Right lobe of liver (tissue), 6 donors: ENCODE data around the gene MYO9A. TPM values are rescaled to one million over a fixed set of nuclear protein-coding genes. Genes with fewer than 3 reads are reported as not detected.
A peak's percentile ranks its signal among the peaks of the same experiment; 100 is the strongest.

Experiments used
- ATAC-seq, 4 donors: fragments of 200-7000 bp; cut with Tn5 transposase; one replicate each; pipeline ENCODE4 v1.9.1; 2020; ENCODE audit warnings: mild to moderate bottlenecking in 4 of 4, moderate library complexity in 4 of 4
- DNase-seq, 3 donors: peaks; one replicate each; pipeline ENCODE4 v3.0.0-alpha.2; 2020
- H3K27ac ChIP-seq, 3 donors: fragments of 200-600 bp; one replicate each; pipeline ENCODE4 v1.8.0; 2022
- H3K27me3 ChIP-seq, 2 donors: fragments of 200-600 bp; one replicate each; pipeline ENCODE4 v1.8.0; 2022
- H3K36me3 ChIP-seq, 4 donors: fragments of 200-600 bp; sonication (generic) in 1 of 4; one replicate each; pipeline versions ENCODE4 v1.5.1 to v1.8.0; 2017 to 2022; ENCODE audit warnings: control low read depth in 1 of 4
- H3K4me1 ChIP-seq, 4 donors: fragments of 200-600 bp; sonication (generic) in 1 of 4; one replicate each; pipeline versions ENCODE4 v1.5.1 to v1.8.0; 2017 to 2022; ENCODE audit warnings: control low read depth in 1 of 4
- H3K4me3 ChIP-seq, 3 donors: fragments of 200-600 bp; one replicate each; pipeline ENCODE4 v1.8.0; 2022
- H3K9me3 ChIP-seq, 4 donors: fragments of 200-600 bp; sonication (generic) in 1 of 4; one replicate each; pipeline versions ENCODE4 v1.5.1 to v1.8.0; 2017 to 2022; ENCODE audit warnings: control low read depth in 1 of 4
- CTCF ChIP-seq, 4 donors: fragments of 200-600 bp in 3 of 4; fragments of 450-650 bp in 1 of 4; IDR thresholded peaks; one replicate each; pipeline versions ENCODE4 v1.5.1 to v1.8.0; 2016 to 2022; ENCODE audit warnings: antibody characterized with exemption in 4 of 4, mild to moderate bottlenecking in 2 of 4
- POLR2A ChIP-seq: fragments of 450-650 bp; IDR thresholded peaks from one replicate; pipeline ENCODE4 v1.6.1; 2017; ENCODE audit warnings: antibody characterized with exemption, mild to moderate bottlenecking
- WGBS: methylation state at CpG from one replicate; pipeline ENCODE4 v1.1.6; 2018; ENCODE audit warnings: low coverage, low lambda C conversion rate; ENCODE audit not compliant: insufficient coverage; ENCODE audit errors: missing lambda C conversion rate; 5-methylcytosine and 5-hydroxymethylcytosine counted together
- intact Hi-C, 2 donors: fragments of 100-400 bp; cut with DNase I; formaldehyde crosslinking; loops; one replicate each; pipeline versions ENCODE4 v1.11.2 to v1.14.1; 2022
- total RNA-seq, 6 experiments: library from RNA; depleted of rRNA in 2 of 6; stranded (reverse); fragments of >200 nt in 2 of 6; fragmentation: NEBNext Ultra II Directional in 3 of 6; extraction: Animal tissue kit (Norgen Biotek cat#: 25700) in 3 of 6; gene quantifications; one replicate each; pipeline versions ENCODE4 v1.1.0 to v1.2.4, GENCODE V29; 2016 to 2023
- donor health status: DM: no; HTN: yes; CAD: no.
- donor health status: DM: no; HTN: no; CAD: no.
- donor health status: DM: no; HTN: no; CAD: no.
- donor health status: DM: no; HTN: yes; CAD: no.
- donor health status: DM: no; HTN: yes; CAD: no.

MYO9A gene
- total RNA-seq, 6 experiments from 2014 or later: 5.6 to 10.4 (median 8.5) TPM

DNA sequence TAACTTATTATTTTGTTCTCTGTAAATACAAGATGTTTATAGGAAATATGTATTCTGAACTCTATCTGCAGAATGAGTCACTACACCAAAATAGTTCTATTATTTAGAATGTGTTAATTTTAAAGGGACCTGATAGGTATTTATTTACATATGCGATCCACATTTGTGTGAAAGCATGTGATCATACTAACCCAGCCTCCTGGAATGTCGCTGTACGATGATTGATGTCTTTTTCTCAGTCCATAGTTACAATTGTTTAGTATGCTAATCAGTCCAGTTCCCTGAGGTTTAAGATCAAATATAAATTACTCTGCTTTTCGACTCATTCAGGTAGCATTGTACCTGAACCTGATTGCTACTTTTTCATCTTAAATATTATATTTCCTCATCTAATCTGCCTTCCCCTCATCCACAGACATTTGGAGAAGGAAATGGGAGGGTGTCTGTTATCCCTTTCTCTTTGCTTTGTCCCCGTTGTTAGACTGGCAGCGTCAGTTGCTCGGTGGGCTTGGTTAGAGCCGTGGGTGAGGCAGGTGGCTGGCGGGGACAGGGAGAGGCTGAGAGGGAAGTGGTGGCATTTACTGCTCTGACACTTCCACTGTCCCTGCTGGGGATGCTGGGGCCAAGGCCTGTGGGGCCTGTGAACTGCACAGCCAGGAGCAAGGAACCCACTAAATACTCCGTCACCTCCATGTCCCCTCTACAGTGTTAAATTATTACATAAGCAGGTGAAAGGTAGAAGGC lies 335.4 kb downstream of the MYO9A start:
- intact Hi-C loops: no loop called here
- no peak overlapping the region for H3K27ac ChIP-seq
- no peak for TF ChIP-seq POLR2A
- TF ChIP-seq CTCF (IDR thresholded peaks at IDR 0.05): no peak
- no peak overlapping the region for H3K4me3 ChIP-seq
- no peaks in the 10 kb centered on the region for H3K36me3 ChIP-seq
- peaks cover 0 to 10% (median 1%) of the 10 kb centered on the region in 4 donors for H3K4me1 ChIP-seq
- DNase-seq: no peak
- 83% methylated on average over 7 of the region's 10 CpGs for WGBS
- no peaks in the 10 kb centered on the region for H3K27me3 ChIP-seq
- no peak for ATAC-seq
- no peaks in the 10 kb centered on the region for H3K9me3 ChIP-seq

DNA sequence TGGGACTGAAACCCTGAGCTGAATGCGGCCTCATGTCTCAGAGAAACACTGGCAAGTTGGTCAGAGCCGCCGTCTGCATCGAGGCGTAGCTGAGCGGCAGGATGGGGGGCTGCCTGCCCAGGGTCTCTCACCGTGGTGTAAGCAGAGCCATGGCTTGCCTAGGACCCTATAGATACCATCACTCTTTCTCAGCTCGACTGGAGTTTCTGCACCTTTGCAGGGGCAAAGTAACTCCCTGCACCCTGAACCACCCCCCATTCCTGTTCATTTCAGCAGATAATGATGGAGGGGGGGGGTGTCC lies 336.0 kb downstream of the MYO9A start:
- 20% methylated on average over 1 of the region's 8 CpGs for WGBS
- intact Hi-C loops: no loop called here
- Histone ChIP-seq H3K9me3 (no peaks in the 10 kb centered on the region), H3K4me1 (peaks cover 0 to 10% (median 1%) of the 10 kb centered on the region in 4 donors), H3K4me3 (no peak overlapping the region), H3K36me3 (no peaks in the 10 kb centered on the region), H3K27me3 (no peaks in the 10 kb centered on the region), H3K27ac (no peak overlapping the region)
- no peak for TF ChIP-seq CTCF (IDR thresholded peaks at IDR 0.05)
- TF ChIP-seq POLR2A: no peak
- DNase-seq (no peak), ATAC-seq (no peak)

- Histone ChIP-seq H3K4me3 (no peak overlapping the region), H3K27ac (no peak overlapping the region), H3K36me3 (no peaks in the 10 kb centered on the region), H3K4me1 (peaks cover 0 to 10% (median 1%) of the 10 kb centered on the region in 4 donors), H3K9me3 (no peaks in the 10 kb centered on the region), H3K27me3 (no peaks in the 10 kb centered on the region)
- TF ChIP-seq POLR2A (no peak), CTCF (IDR thresholded peaks at IDR 0.05) (no peak)
- WGBS: 67% methylated on average over 8 of the region's 9 CpGs
- no peak for DNase-seq
- ATAC-seq: no peak
- intact Hi-C loops: no loop called here
These were observed 336.6 kb downstream of the MYO9A start for GRCh38 chr15:71781179-71781964.

- Histone ChIP-seq H3K27me3 (no peaks in the 10 kb centered on the region), H3K4me1 (peaks cover 0 to 10% (median 1%) of the 10 kb centered on the region in 4 donors), H3K9me3 (no peaks in the 10 kb centered on the region), H3K4me3 (no peak overlapping the region), H3K36me3 (no peaks in the 10 kb centered on the region), H3K27ac (no peak overlapping the region)
- TF ChIP-seq POLR2A: no peak
- peak; percentile 55 to 80 (median 75) for TF ChIP-seq CTCF (IDR thresholded peaks at IDR 0.05)
- peak; percentile 61 to 82 (median 74) for ATAC-seq
- no peak for DNase-seq
- intact Hi-C loops: no loop called here
- 12% methylated on average over 13 of the region's 13 CpGs for WGBS
These were observed 337.6 kb downstream of the MYO9A start for GRCh38 chr15:71780115-71780976.
